ENCODE results near the gene NEXN. TPM values are rescaled to one million over a fixed set of nuclear protein-coding genes. Genes with fewer than 3 reads are reported as not detected.

Gene NEXN
- total RNA-seq, 4 donors from 2014 or later: 14.7 to 30.9 (median 19.0) TPM

- no peak for TF ChIP-seq CTCF (IDR thresholded peaks at IDR 0.05)
- no peak for DNase-seq (ENCODE audit: low spot score)
- no peak for ATAC-seq (ENCODE audit: low FRiP score)
Measured at GRCh38 chr1:77990629-77991204, 102.3 kb downstream of the NEXN start.

- DNase-seq (ENCODE audit: low spot score): no peak
- TF ChIP-seq CTCF (IDR thresholded peaks at IDR 0.05): no peak
Measured at GRCh38 chr1:77991638-77992037, 103.2 kb downstream of the NEXN start.

More at GRCh38 chr1:77991638-77992037, 103.2 kb downstream of the NEXN start:
- no peak for ATAC-seq (ENCODE audit: low FRiP score)

Other genes starting within 250 kb of the NEXN start
- 10 to 100 TPM; 41.2 to 78.7 (median 53.2) TPM for gene ZZZ3, start 206.0 kb upstream of the NEXN start, total RNA-seq
- gene USP33, start 128.8 kb upstream of the NEXN start, total RNA-seq: 100 to 1,000 TPM in 2 of 4 donors, 10 to 100 TPM in 2; 63.8 to 146 (median 98.3) TPM
- gene MIGA1, start 109.0 kb upstream of the NEXN start, total RNA-seq: 10 to 100 TPM; 11.9 to 19.7 (median 14.7) TPM
- gene FUBP1, start 90.4 kb downstream of the NEXN start, total RNA-seq: 100 to 1,000 TPM in 2 of 4 donors, 10 to 100 TPM in 2; 70.2 to 152 (median 94.4) TPM
- gene DNAJB4, start 116.3 kb downstream of the NEXN start, total RNA-seq: 10 to 100 TPM; 32.1 to 50.4 (median 41.0) TPM
- 10 to 100 TPM in 1 of 4 donors, 1 to 10 TPM in 3; 1.4 to 15.9 (median 3.1) TPM for gene GIPC2, start 157.3 kb downstream of the NEXN start, total RNA-seq

Measured in omental fat pad (tissue), 4 donors.